PC-3 (cell line): ENCODE data around the gene ACO1. TPM values are rescaled to one million over a fixed set of nuclear protein-coding genes. Genes with fewer than 3 reads are reported as not detected.

Experiments
- ATAC-seq: fragments of 200-7000 bp; cut with Tn5 transposase; 2 replicates; pipeline ENCODE4 v1.9.1; 2020; ENCODE audit warnings: mild to moderate bottlenecking, moderate library complexity
- BruUV-seq: library from RNA; stranded (reverse); fragments of 400-500 nt; replicated peaks from 2 replicates; lab custom pipeline; 2021; lab: Mats Ljungman, UMichigan
- CTCF ChIA-PET: fragments of 300-600 bp; sonication (Branson Sonifier 250); formaldehyde crosslinking; loops from one replicate; lab custom pipeline; 2022; ENCODE audit warnings: antibody characterized with exemption; lab: Charles Lee
- POLR2A ChIA-PET: fragments of 300-600 bp; sonication (Branson Sonifier 250); formaldehyde crosslinking; loops from one replicate; lab custom pipeline; 2022; ENCODE audit warnings: antibody characterized with exemption; ENCODE audit not compliant: unreplicated experiment; lab: Charles Lee
- DNase-seq: peaks from one replicate; pipeline ENCODE4 v3.0.0-alpha.2; 2015
- H2AFZ ChIP-seq: fragments of 300-600 bp; sonication (generic); 2 replicates; pipeline ENCODE4 v1.6.0; 2016; ENCODE audit warnings: antibody characterized with exemption, low read length
- H3F3A ChIP-seq: fragments of 300-600 bp; sonication (generic); one replicate; pipeline ENCODE4 v1.6.0; 2017; ENCODE audit warnings: antibody characterized with exemption, low read length, control low read depth, mild to moderate bottlenecking; ENCODE audit not compliant: unreplicated experiment
- H3K27ac ChIP-seq: fragments of 300-600 bp; sonication (generic); 2 replicates; pipeline ENCODE4 v1.5.1; 2016; ENCODE audit warnings: mild to moderate bottlenecking, low read length
- H3K27me3 ChIP-seq: fragments of 300-600 bp; sonication (generic); 2 replicates; pipeline ENCODE4 v1.6.1; 2016; ENCODE audit warnings: low read length, mixed read lengths
- H3K36me3 ChIP-seq: fragments of 300-600 bp; sonication (generic); 2 replicates; pipeline ENCODE4 v1.6.1; 2016; ENCODE audit warnings: low read depth, mixed run types, low read length, mixed read lengths
- H3K4me1 ChIP-seq: fragments of 300-600 bp; sonication (generic); 2 replicates; pipeline ENCODE4 v1.5.1; 2016; ENCODE audit warnings: low read length; ENCODE audit not compliant: insufficient read depth
- H3K4me2 ChIP-seq: fragments of 300-600 bp; sonication (generic); 2 replicates; pipeline ENCODE4 v1.6.0; 2016; ENCODE audit warnings: low read length
- H3K4me3 ChIP-seq: fragments of 300-600 bp; sonication (generic); 2 replicates; pipeline ENCODE4 v1.5.1; 2016; ENCODE audit warnings: mild to moderate bottlenecking, low read length, mixed read lengths
- H3K79me2 ChIP-seq: fragments of 300-600 bp; sonication (generic); 2 replicates; pipeline ENCODE4 v1.6.1; 2017; ENCODE audit warnings: low read length, mixed read lengths
- H3K9ac ChIP-seq: fragments of 300-600 bp; sonication (generic); 2 replicates; pipeline ENCODE4 v1.6.0; 2016; ENCODE audit warnings: mild to moderate bottlenecking, low read length
- H3K9me2 ChIP-seq: fragments of 300-600 bp; sonication (generic); replicated peaks from 2 replicates; pipeline ENCODE4 v1.6.1; 2016; ENCODE audit warnings: mixed run types, low read length, mixed read lengths
- H3K9me3 ChIP-seq: fragments of 300-600 bp; sonication (generic); 2 replicates; pipeline ENCODE4 v1.6.1; 2016; ENCODE audit warnings: low read length, mixed read lengths
- H4K20me1 ChIP-seq: fragments of 300-600 bp; sonication (generic); 2 replicates; pipeline ENCODE4 v1.6.1; 2016; ENCODE audit warnings: low read length, mixed read lengths
- CTCF ChIP-seq: fragments of 300-600 bp; sonication (generic); conservative IDR thresholded peaks from 2 replicates; pipeline ENCODE4 v1.5.1; 2017; ENCODE audit warnings: antibody characterized with exemption, low read depth, mild to moderate bottlenecking, low read length
- EZH2 ChIP-seq: fragments of 300-600 bp; sonication (generic); IDR thresholded peaks from one replicate; pipeline ENCODE4 v1.6.1; 2017; ENCODE audit warnings: antibody characterized with exemption, mild to moderate bottlenecking, low read length; ENCODE audit not compliant: unreplicated experiment
- EZH2phosphoT487 ChIP-seq: fragments of 300-600 bp; sonication (generic); IDR thresholded peaks from 2 replicates; pipeline ENCODE4 v1.6.1; 2018; ENCODE audit warnings: mild to moderate bottlenecking, antibody characterized with exemption, low read length, borderline replicate concordance
- intact Hi-C: fragments of 100-400 bp; cut with micrococcal nuclease; formaldehyde crosslinking; loops from 2 replicates; pipeline ENCODE4 v1.9.0; 2023
- total RNA-seq: library from RNA; depleted of rRNA; stranded (reverse); fragments of >200 nt; gene quantifications from 2 replicates; pipeline ENCODE4 v1.2.3, GENCODE V29; 2014

The ACO1 gene
- total RNA-seq, 1 experiment from 2014 or later = 26.0 TPM

DNA sequence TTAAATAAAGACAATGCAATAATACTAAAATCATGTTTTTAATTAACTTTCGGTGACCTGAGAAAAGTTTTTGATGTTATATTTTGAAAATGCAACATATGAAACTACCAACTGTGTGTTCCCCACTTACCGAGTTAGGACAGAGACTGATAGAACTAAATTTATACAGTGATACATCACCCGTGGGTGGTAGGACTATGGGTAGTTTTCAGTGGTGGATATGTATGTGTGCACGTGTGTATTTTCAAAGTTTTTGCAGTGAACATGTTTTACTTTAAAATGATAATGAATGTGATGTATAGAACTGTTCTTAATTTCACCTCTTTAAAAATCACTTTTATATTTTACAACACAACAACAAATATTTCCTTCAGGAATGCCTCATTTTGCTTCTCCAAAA, 25.0 kb upstream of the ACO1 start:
- Histone ChIP-seq H3K9me2 (no peaks in the 10 kb centered on the region), H3K36me3 (no peaks in the 10 kb centered on the region), H4K20me1 (no peaks in the 10 kb centered on the region), H3K4me2 (no peak overlapping the region), H3F3A (no peaks in the 10 kb centered on the region), H3K9ac (no peak overlapping the region), H3K9me3 (no peaks in the 10 kb centered on the region), H3K79me2 (no peaks in the 10 kb centered on the region), H3K27me3 (peaks cover 10% of the 10 kb centered on the region; the same call in 1 of the 2 replicates), H3K4me3 (no peak overlapping the region), H2AFZ (no peak overlapping the region), H3K4me1 (no peaks in the 10 kb centered on the region), H3K27ac (no peak overlapping the region)
- BruUV-seq = no TSS peak
- ATAC-seq (no peak), DNase-seq (no peak)
- POLR2A ChIA-PET = interaction anchor here (0.6 kb wide), 1 partner anchor 25 kb away, joined by 3 read pairs; no protein-coding TSS in a partner anchor
- TF ChIP-seq CTCF = no peak
- TF ChIP-seq EZH2 = no peak
- no peak for TF ChIP-seq EZH2phosphoT487
- intact Hi-C loops = no loop called here
- CTCF ChIA-PET = no interaction called here

DNA sequence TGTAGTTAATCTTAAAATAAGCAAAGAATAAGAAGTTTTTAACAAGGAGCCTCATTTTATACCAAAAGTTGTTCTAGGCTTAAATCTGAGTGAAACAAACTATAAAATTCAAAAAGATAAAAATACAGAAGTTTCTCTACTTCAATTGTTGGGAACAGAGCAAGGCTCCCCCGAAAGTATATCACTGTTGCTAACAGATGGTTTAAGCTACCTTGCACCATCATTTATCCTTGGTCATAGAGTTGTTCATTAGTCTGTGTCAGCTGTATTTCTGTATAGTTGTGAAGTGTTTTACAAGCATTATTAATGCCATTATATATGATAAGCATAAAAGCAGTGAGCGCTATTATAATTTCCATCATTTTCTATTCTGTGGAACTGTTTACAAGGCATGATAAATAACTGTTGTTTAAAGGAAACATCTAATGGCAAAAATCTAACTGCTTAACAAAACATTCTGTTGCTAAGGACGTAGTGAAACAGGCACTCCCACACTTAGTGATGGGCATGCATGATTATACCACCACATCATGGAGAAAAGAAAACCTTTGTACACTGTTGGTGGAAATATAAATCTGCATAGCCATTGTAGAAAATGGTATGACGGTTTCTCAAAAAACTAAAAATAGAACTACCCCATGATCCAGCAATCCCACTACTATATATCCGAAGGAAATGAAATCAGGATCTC, 23.3 kb upstream of the ACO1 start:
- Histone ChIP-seq H3F3A (no peaks in the 10 kb centered on the region), H3K36me3 (no peaks in the 10 kb centered on the region), H3K9me2 (no peaks in the 10 kb centered on the region), H3K79me2 (no peaks in the 10 kb centered on the region), H3K9ac (no peak overlapping the region), H3K4me1 (no peaks in the 10 kb centered on the region), H4K20me1 (no peaks in the 10 kb centered on the region), H3K27ac (no peak overlapping the region), H3K4me2 (no peak overlapping the region), H2AFZ (no peak overlapping the region), H3K4me3 (no peak overlapping the region), H3K9me3 (no peaks in the 10 kb centered on the region), H3K27me3 (peaks cover 10% of the 10 kb centered on the region; the same call in 1 of the 2 replicates)
- ChIA-PET POLR2A (no interaction called here), CTCF (no interaction called here)
- ATAC-seq (no peak), DNase-seq (no peak)
- intact Hi-C loops = no loop called here
- no TSS peak for BruUV-seq
- TF ChIP-seq EZH2phosphoT487 (no peak), CTCF (no peak), EZH2 (no peak)

DNA sequence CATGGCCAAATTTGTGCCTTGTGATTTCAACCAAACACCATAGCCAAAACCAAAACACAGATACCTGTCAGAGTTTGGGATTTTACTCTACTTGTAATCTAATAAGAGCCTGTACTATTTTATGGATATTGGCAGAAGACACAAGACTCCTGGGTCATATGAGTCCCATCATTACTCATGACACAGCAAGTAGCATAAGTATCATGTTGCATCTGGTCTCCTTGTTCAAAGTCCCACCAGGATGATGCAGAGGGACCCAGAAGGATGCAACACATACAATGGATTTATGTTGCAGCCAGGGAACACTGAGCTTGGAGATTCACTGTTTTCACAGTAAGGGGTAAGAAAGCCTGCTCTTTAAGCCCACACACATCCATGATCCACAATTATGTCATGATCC, 13.2 kb upstream of the ACO1 start:
- H3K4me1 ChIP-seq = no peaks in the 10 kb centered on the region
- no peaks in the 10 kb centered on the region for H3F3A ChIP-seq
- no peak overlapping the region for H3K4me2 ChIP-seq
- TF ChIP-seq EZH2 (no peak), CTCF (no peak), EZH2phosphoT487 (no peak)
- no peaks in the 10 kb centered on the region for H3K27me3 ChIP-seq
- no peak for ATAC-seq
- H3K9me2 ChIP-seq = no peaks in the 10 kb centered on the region
- no peak overlapping the region for H3K27ac ChIP-seq
- intact Hi-C loops = no loop called here
- H3K36me3 ChIP-seq = no peaks in the 10 kb centered on the region
- H2AFZ ChIP-seq = no peak overlapping the region
- no peak overlapping the region for H3K9ac ChIP-seq
- H3K79me2 ChIP-seq = no peaks in the 10 kb centered on the region
- POLR2A ChIA-PET = no interaction called here
- DNase-seq = no peak
- no TSS peak for BruUV-seq
- H4K20me1 ChIP-seq = no peaks in the 10 kb centered on the region
- no peaks in the 10 kb centered on the region for H3K9me3 ChIP-seq
- H3K4me3 ChIP-seq = no peak overlapping the region
- CTCF ChIA-PET = no interaction called here
